GM19240 (cell line): ENCODE data around the gene RREB1.

Source experiments
- DNase-seq: peaks from one replicate; pipeline ENCODE4 v3.0.0; 2011; ENCODE audit warnings: low spot score; ENCODE audit not compliant: insufficient read length

RREB1 gene

GRCh38 chr6:7189101-7189758, 81.5 kb downstream of the RREB1 start:
- DNase-seq: no peak

- DNase-seq: no peak
Observed at GRCh38 chr6:7190791-7191190, 83.0 kb downstream of the RREB1 start.

DNA sequence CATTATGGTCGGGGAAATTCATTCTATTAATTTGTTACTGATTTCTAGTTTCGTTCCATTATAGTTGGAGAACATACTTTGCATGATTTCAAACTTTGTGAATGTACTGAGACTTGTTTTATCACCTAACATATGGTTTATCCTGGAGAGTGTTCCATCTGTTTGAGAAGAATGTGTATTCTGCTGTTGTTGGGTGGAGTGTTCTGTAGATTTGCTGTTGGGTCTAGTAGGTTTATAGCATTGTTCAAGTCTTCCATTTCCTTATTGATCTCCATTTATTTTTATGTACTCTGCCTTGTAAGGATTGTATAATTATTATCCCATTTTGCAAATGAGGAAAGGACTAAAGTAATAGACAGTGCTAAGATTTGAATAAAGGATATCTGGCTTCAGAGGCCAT, 85.4 kb downstream of the RREB1 start:
- no peak for DNase-seq

DNA sequence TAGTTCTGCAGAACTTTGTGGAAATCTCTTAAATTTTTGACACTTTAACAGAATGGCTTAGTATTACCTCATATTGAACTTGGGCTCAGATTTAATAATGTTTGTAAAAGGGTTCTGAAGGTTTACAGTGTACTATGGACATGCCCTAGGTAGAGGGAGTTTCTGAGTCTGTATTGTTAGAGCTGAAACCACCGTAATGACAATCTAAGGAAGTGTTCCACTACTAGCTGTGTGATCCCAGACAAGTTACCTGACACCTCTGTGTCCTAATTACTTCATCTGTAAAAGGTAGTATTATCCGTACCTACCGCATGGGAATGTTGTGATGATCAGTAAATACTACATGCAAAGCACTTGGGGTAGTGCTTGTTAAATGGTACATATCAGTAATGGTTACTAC, 86.9 kb downstream of the RREB1 start:
- no peak for DNase-seq

DNA sequence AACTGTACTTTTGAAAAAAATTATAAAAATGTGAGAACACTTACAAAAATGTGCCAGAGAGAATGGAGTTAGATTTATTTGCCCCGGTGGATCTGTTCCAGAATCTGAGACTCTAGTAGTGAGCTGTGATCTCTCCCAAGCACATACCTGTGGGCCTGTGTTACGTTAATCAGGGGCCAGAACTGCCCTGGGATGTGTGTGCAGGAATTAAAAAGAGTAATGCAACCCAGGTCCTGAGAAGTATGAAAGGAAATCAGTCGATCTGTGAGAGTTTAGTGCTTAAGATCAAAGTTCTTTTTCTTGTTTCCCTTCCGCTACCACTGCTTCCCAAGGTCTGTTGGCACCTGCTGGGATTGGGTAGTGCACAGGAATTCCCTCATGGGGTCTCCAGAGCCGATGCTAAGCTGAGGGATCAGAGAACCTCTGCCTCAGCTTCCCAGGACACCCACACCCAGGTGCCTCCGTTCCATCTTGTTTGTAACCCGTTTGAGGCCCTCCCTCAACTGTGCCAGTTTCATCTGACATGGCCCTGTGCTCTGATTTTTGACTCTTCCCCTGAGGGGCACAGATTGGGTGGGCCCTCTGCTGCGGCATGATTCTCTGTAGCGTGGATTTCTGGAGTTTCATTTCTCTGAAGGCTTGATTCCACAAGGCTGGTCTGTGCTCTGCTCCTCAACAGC, 87.7 kb downstream of the RREB1 start:
- DNase-seq: no peak

GRCh38 chr6:7196019-7196402, 88.2 kb downstream of the RREB1 start:
- no peak for DNase-seq

DNA sequence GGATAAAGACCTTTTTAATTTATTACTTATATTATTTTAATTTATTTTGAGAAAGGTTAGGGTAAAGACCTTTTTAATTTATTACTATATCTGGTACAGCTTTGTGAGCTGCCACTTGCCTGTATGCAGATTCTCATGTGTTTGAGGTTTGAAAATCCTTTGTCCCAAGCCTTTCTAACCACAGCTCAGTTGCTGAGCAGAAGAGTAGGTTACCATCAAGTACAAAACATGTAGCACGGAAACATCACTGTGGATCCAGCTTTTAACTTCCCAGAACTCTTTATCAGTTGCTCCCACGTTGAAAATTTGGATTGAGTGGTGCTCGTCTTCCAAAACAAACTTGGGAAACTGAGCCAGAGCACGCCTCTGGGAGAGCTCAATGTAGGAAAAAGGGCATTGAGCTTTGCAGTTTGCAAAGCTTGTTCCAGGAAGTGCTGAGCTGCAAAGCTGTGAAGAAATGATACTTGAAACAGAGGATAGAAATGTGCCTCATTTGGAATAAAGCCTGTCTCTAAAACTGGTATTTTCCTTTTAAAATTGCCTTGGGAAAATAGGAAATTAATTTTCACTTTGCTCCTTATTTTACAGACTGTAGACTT, 89.0 kb downstream of the RREB1 start:
- DNase-seq: no peak

- DNase-seq: no peak
Observed at GRCh38 chr6:7197747-7198146, 90.0 kb downstream of the RREB1 start.

DNA sequence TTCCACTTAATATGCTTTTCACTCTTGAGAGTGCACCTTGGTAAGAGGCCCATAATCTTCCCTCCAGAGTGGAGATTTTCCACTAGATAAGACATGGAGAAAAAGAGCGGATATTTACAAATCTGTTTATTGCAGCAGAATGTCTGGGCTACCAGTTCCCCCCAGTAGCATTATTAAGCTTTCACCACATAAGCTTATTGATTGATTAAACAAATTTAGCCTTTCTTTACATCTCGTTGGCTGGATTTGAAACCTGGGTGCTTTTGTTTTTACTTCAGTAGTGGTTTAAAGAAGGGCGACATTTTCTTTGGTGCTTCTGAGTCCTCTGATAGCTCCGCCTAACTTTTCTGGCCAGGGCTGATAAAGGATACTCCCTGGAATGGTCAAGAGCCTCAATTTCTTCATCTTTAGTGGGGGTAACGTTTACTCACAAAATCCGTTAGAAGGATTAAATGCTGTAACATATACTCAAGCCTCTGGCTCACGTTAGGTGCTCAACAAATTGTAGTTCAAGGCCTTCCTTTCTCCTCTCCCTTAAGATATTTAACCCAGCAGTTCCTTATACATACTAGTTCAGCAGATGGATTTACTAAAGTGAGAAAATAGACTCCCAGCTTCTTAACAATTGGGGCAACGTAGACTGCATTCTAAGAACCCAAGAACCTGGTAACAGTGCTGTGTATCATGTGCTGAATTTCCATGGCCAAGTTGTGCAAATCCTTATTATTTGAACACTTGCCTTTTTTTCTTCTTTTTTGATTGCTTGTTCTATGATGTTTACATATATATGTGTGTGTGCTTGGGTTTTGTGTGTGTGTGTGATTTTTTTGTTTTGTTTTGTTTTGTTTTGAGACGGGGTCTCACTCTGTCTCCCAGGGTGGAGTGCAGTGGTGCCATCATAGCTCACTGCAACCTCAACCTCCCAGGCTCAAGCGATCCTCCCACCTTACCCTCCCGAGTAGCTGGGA, 91.4 kb downstream of the RREB1 start:
- DNase-seq: no peak

DNA sequence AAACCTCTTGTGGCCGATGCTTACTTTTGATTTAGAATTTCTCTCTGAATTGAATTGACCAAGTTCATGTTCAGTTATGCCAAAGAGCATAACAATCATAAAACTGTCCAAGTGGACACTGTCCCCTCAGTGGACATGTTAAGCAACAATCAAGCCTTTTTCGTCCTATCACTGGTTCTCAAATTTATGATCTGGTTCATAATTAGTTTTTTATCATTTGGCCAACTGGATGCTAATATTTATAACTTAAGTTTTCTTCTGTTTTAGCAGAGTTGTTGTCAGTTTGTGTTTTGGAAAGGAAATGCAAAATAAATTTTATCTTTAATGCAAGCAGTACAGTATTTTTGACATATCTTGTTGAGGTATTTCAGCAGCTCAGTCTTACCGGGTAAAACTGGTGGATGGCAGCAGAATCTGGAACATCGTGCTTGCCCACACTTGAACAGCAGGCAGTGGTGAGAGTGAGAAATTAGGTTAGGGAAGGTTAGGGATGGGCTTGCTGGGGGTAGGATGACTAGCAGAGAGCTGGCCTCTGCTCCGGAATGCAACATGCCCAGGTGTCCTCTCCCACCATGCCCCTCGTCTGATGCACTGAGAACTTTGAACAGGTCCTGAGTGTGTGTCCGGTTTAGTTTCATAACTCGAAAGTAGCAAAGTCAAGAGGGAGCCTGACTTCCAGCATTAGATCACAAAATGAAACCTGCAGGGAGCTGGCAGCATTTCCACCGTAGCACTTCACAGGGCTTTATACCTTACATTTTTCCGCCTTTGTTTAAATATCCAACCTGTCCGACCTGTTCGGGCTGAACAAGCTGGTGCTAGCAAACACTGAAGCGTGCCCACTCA, 93.1 kb downstream of the RREB1 start:
- DNase-seq: no peak

DNA sequence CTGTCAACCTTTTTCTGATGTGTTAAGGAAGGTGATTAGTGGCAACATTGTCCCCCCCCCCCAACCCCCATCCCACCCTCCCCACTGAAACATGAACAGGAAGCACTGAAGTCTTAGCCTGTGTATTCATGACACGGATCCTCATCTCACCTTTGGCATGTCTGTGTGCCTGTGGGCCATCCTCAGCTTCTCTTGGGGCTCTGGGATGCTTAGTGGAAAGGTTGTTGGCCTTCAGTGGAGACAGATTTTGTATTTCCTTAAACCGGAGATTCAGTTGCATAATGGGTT, 93.6 kb downstream of the RREB1 start:
- DNase-seq: no peak

DNA sequence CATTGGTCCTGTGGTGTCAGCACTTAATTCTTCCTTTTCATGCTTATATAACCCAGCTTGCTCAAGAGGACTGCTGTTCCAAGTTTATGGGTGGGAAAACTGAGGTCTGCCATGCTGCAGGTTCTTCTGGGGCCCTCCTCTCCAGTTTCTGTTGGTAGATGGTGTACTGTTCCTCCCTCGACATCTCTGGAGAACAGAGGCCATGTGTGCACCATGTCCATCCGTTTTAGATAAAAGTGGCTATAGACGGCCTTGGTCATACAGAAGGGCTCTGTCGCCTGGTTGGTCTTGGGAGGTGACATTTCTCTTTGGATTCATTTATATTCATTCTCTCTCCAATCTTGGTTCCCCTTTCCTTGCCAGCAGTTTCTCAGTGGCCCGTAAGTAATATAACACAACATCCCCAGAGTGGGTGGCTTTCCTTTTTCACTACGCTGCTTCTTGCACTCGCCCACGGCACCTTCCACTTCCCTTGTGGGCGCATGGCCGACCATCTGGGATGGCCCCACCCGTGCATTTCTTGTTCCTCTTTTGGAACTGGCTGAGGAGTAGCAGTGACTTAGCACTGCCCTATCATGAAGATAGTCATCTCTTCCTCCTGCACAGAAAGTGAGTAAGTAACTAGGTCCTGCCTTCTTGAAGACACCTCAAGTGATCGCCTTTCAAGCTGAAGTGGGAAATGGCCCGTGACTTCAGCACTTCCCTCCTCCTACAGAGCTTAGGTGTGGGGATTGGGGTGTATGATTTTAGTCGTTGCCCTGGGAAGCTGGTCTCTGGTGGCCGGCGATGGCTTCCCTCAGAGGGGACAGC, 94.2 kb downstream of the RREB1 start:
- peak; percentile 57 for DNase-seq

GRCh38 chr6:7202950-7203349, 95.2 kb downstream of the RREB1 start:
- no peak for DNase-seq

GRCh38 chr6:7203939-7204338, 96.2 kb downstream of the RREB1 start:
- DNase-seq: no peak

DNA sequence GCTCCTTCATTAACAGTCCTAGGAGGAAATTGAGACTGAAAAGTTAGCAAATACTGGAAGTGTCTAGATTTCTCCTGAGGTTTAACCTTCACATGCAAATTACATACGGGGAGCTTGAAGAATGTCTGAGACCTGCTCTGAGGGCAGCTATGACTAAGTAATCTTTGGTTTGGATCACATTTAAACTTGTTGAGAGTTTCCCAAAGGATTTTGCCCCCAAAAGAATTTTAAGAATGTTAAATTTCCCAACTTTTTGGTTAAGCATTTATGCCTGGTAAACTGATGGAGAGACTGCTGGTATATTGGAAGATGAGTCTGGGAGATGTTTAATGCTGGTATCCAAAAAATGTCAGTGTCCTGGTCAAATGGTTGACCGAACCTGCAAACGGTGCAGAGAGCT, 97.0 kb downstream of the RREB1 start:
- no peak for DNase-seq

- no peak for DNase-seq
Observed at GRCh38 chr6:7207720-7208119, 100.0 kb downstream of the RREB1 start.

GRCh38 chr6:7213416-7213815, 105.7 kb downstream of the RREB1 start:
- DNase-seq: no peak

- no peak for DNase-seq
Observed at GRCh38 chr6:7214468-7214867, 106.7 kb downstream of the RREB1 start.

GRCh38 chr6:7215131-7215530, 107.4 kb downstream of the RREB1 start:
- no peak for DNase-seq

GRCh38 chr6:7215798-7216231, 108.1 kb downstream of the RREB1 start:
- DNase-seq: no peak
